K562 (cell line): Measurements from ENCODE around the gene GHDC. TPM values are rescaled to one million over a fixed set of nuclear protein-coding genes. Genes with fewer than 3 reads are reported as not detected.
A peak's percentile ranks its signal among the peaks of the same experiment; 100 is the strongest.

ENCODE experiments used
- CBX1 ChIP-seq: sonication (generic); IDR thresholded peaks from 2 replicates; pipeline ENCODE4 v1.6.1; 2016; ENCODE audit warnings: antibody characterized with exemption, low read depth, mild to moderate bottlenecking
- ELF4 ChIP-seq: fragments of 450-650 bp; formaldehyde crosslinking; IDR thresholded peaks from 2 replicates; pipeline ENCODE4 v1.4.0; 2022; ENCODE audit warnings: missing genetic modification characterization
- FOSL1 ChIP-seq: fragments of 200-800 bp; sonication (Bioruptor generic); conservative IDR thresholded peaks from 2 replicates; pipeline ENCODE4 v1.6.1; 2016; ENCODE audit warnings: missing genetic modification characterization, missing compliant biosample characterization
- MIER1 ChIP-seq: fragments of 450-650 bp; IDR thresholded peaks from 2 replicates; pipeline ENCODE4 v1.6.1; 2016; ENCODE audit warnings: antibody characterized with exemption, mild to moderate bottlenecking, low read depth
- MTF1 ChIP-seq: fragments of 250-450 bp; sonication (Bioruptor Pico); IDR thresholded peaks from 2 replicates; pipeline ENCODE4 v1.9.0; 2021; ENCODE audit warnings: moderate library complexity, mild to moderate bottlenecking, inconsistent platforms, borderline replicate concordance
- PHB2 ChIP-seq: fragments of 450-650 bp; IDR thresholded peaks from 2 replicates; pipeline ENCODE4 v1.6.1; 2017; ENCODE audit warnings: low read depth
- PHTF2 ChIP-seq: fragments of 250-450 bp; sonication (Bioruptor Pico); IDR thresholded peaks from 2 replicates; pipeline ENCODE4 v1.5.0; 2021; ENCODE audit warnings: mild to moderate bottlenecking
- RAD21 ChIP-seq, 2 experiments: fragments of 250-450 bp in 1 of 2; fragments of 450-650 bp in 1 of 2; sonication (Bioruptor Pico) in 1 of 2; formaldehyde crosslinking in 1 of 2; IDR thresholded peaks in 1 of 2; conservative IDR thresholded peaks in 1 of 2; 2 replicates each; pipeline versions ENCODE4 v1.4.0 to v1.8.0; 2020 to 2022; ENCODE audit warnings: mild to moderate bottlenecking in 2 of 2, moderate library complexity in 1 of 2
- RB1 ChIP-seq: fragments of 450-650 bp; IDR thresholded peaks from 2 replicates; pipeline ENCODE4 v1.6.1; 2017; ENCODE audit warnings: low read depth, mild to moderate bottlenecking
- SIN3B ChIP-seq: fragments of 450-650 bp; IDR thresholded peaks from 2 replicates; pipeline ENCODE4 v1.6.1; 2017; ENCODE audit warnings: low read depth, mild to moderate bottlenecking, moderate library complexity
- SREBF2 ChIP-seq: sonication (generic); formaldehyde crosslinking; IDR thresholded peaks from 2 replicates; pipeline ENCODE4 v1.4.0; 2020; ENCODE audit warnings: mild to moderate bottlenecking, missing genetic modification reagents
- ZC3H8 ChIP-seq: fragments of 450-650 bp; IDR thresholded peaks from 2 replicates; pipeline ENCODE4 v1.6.1; 2017
- ZNF311 ChIP-seq: fragments of 250-450 bp; sonication (Bioruptor Pico); IDR thresholded peaks from 2 replicates; pipeline ENCODE4 v1.4.0; 2020; ENCODE audit warnings: mild to moderate bottlenecking, moderate library complexity
- polyA plus RNA-seq, 8 experiments: library from polyadenylated mRNA; depleted of rRNA in 4 of 8; stranded (reverse) in 5 of 8; unstranded in 3 of 8; fragments of >200 nt; fragmentation: Nextera tagmentation in 2 of 8; fragmentation: Illumina TruSeq in 1 of 8; extraction: Ambion mirVana in 2 of 8; extraction: Trizol in 1 of 8; gene quantifications; 2 replicates each; pipeline versions ENCODE4 v1.2.1 to v1.2.3, GENCODE V29; 2011 to 2014; ENCODE audit warnings: inconsistent platforms in 1 of 8, missing spikeins in 1 of 8
- total RNA-seq, 7 experiments: library from RNA; depleted of rRNA in 6 of 7; stranded (reverse); fragments of >200 nt in 6 of 7; fragmentation: Illumina TruSeq in 2 of 7; extraction: Trizol in 2 of 7; gene quantifications; 2 replicates each; pipeline versions ENCODE4 v1.2.1 to v1.2.3, GENCODE V29; 2011 to 2021; ENCODE audit warnings: low replicate concordance in 1 of 7
- TF ChIP-seq, protein P1 (sequence below): fragments of 450-650 bp; IDR thresholded peaks from 2 replicates; pipeline ENCODE4 v1.6.1; 2016; ENCODE audit warnings: low read depth
- TF ChIP-seq, protein P2 (sequence below), 3 experiments: IDR thresholded peaks in 2 of 3; conservative IDR thresholded peaks in 1 of 3; 2 replicates each; pipeline ENCODE4 v1.5.1; 2011 to 2012; ENCODE audit warnings: low read length in 3 of 3, mild to moderate bottlenecking in 3 of 3, control low read depth in 2 of 3, improper control_type of control experiment in 1 of 3, inconsistent platforms in 1 of 3, low read depth in 1 of 3, mixed read lengths in 1 of 3, moderate library complexity in 1 of 3; ENCODE audit not compliant: insufficient read depth in 2 of 3
- TF ChIP-seq, protein P3 (sequence below): sonication (generic); formaldehyde crosslinking; IDR thresholded peaks from 2 replicates; pipeline ENCODE4 v1.8.0; 2022; ENCODE audit warnings: mild to moderate bottlenecking, missing genetic modification reagents

GHDC gene
- total and polyA plus RNA-seq, 9 of the 15 experiments (the other 6 are each of a cell fraction or from before 2014, with no cell fraction given): 0.65 to 23.2 (median 11.2) TPM

DNA sequence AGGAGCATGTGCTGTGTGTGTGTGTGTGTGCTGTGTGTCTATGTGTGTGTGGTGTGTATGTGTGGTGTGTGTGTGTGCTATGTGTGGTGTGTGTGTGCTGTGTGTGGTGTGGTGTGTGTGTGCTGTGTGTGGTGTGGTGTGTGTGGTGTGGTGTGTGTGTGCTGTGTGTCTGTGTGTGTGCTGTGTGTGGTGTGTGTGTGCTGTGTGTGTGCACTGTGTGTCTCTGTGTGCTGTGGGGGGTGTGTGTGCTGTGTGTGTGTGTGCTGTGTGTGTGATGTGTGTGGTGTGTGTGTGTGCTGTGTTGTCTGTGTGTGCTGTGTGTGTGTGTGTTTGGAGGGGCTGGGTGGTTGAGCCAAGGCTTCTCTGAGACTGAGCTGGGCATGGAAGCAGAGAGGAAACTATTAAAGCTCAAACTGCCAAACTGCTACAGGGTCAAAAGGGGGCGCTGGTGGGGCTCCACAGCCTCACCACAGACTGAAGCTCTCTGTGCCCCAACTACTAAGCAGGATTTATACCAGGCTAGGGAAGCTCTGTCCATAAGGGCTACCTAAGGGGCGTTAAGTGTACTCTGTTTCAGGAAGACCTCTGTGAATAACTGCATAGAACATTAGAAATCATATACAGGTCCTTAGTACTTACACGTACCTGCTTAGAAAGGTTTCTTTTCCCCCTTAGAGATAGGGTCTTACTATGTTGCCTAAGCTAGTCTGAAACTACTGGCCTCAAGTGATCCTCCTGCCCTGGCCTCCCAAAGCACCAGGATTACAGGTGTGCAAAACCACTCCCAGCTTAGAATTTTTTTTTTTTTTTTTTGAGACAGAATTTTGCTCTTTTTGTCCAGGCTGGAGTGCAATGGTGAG, 27.8 kb upstream of the GHDC start (continued):
- TF ChIP-seq, protein P1, sequence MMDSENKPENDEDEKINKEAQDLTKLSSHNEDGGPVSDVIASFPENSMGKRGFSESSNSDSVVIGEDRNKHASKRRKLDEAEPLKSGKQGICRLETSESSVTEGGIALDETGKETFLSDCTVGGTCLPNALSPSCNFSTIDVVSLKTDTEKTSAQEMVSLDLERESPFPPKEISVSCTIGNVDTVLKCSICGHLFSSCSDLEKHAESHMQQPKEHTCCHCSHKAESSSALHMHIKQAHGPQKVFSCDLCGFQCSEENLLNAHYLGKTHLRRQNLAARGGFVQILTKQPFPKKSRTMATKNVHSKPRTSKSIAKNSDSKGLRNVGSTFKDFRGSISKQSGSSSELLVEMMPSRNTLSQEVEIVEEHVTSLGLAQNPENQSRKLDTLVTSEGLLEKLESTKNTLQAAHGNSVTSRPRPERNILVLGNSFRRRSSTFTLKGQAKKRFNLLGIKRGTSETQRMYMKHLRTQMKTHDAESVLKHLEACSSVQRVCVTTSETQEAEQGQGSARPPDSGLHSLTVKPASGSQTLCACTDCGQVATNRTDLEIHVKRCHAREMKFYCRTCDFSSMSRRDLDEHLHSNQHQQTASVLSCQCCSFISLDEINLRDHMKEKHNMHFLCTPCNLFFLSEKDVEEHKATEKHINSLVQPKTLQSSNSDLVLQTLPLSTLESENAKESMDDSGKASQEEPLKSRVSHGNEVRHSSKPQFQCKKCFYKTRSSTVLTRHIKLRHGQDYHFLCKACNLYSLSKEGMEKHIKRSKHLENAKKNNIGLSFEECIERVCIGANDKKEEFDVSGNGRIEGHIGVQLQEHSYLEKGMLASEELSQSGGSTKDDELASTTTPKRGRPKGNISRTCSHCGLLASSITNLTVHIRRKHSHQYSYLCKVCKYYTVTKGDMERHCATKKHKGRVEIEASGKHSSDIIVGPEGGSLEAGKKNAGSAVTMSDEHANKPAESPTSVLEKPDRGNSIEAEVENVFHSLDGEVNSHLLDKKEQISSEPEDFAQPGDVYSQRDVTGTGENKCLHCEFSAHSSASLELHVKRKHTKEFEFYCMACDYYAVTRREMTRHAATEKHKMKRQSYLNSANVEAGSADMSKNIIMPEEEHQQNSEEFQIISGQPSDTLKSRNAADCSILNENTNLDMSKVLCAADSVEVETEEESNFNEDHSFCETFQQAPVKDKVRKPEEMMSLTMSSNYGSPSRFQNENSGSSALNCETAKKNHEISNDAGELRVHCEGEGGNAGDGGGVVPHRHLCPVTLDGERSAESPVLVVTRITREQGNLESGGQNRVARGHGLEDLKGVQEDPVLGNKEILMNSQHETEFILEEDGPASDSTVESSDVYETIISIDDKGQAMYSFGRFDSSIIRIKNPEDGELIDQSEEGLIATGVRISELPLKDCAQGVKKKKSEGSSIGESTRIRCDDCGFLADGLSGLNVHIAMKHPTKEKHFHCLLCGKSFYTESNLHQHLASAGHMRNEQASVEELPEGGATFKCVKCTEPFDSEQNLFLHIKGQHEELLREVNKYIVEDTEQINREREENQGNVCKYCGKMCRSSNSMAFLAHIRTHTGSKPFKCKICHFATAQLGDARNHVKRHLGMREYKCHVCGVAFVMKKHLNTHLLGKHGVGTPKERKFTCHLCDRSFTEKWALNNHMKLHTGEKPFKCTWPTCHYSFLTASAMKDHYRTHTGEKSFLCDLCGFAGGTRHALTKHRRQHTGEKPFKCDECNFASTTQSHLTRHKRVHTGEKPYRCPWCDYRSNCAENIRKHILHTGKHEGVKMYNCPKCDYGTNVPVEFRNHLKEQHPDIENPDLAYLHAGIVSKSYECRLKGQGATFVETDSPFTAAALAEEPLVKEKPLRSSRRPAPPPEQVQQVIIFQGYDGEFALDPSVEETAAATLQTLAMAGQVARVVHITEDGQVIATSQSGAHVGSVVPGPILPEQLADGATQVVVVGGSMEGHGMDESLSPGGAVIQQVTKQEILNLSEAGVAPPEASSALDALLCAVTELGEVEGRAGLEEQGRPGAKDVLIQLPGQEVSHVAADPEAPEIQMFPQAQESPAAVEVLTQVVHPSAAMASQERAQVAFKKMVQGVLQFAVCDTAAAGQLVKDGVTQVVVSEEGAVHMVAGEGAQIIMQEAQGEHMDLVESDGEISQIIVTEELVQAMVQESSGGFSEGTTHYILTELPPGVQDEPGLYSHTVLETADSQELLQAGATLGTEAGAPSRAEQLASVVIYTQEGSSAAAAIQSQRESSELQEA: 0 out of 2 replicates have a peak, but pooled peaks have one; percentile 30
- TF ChIP-seq SREBF2 (no peak), RAD21 (CRISPR knock-in tag; conservative IDR thresholded peaks at IDR 0.05 in 1 of 2, IDR thresholded peaks at IDR 0.05 in 1 of 2) (peak; percentile 63 to 75), ZNF311 (CRISPR knock-in tag) (no peak), PHB2 (peak; percentile 46; the same call in 1 of the 2 replicates), ZC3H8 (0 out of 2 replicates have a peak, but pooled peaks have one; percentile 54), PHTF2 (CRISPR knock-in tag) (no peak), ELF4 (CRISPR knock-in tag) (peak; percentile 96), RB1 (no peak), MIER1 (peak; percentile 55), FOSL1 (tag) (no peak), CBX1 (no peak), SIN3B (no peak), MTF1 (no peak)
- TF ChIP-seq, protein P2, sequence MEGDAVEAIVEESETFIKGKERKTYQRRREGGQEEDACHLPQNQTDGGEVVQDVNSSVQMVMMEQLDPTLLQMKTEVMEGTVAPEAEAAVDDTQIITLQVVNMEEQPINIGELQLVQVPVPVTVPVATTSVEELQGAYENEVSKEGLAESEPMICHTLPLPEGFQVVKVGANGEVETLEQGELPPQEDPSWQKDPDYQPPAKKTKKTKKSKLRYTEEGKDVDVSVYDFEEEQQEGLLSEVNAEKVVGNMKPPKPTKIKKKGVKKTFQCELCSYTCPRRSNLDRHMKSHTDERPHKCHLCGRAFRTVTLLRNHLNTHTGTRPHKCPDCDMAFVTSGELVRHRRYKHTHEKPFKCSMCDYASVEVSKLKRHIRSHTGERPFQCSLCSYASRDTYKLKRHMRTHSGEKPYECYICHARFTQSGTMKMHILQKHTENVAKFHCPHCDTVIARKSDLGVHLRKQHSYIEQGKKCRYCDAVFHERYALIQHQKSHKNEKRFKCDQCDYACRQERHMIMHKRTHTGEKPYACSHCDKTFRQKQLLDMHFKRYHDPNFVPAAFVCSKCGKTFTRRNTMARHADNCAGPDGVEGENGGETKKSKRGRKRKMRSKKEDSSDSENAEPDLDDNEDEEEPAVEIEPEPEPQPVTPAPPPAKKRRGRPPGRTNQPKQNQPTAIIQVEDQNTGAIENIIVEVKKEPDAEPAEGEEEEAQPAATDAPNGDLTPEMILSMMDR (IDR thresholded peaks at IDR 0.05 in 2 of 3, conservative IDR thresholded peaks at IDR 0.05 in 1 of 3; ENCODE audit: insufficient read depth in 2 of 3, low read depth in 1 of 3, low read length in 3 of 3): peak; percentile 76 to 89 (median 81)
- TF ChIP-seq, protein P3, sequence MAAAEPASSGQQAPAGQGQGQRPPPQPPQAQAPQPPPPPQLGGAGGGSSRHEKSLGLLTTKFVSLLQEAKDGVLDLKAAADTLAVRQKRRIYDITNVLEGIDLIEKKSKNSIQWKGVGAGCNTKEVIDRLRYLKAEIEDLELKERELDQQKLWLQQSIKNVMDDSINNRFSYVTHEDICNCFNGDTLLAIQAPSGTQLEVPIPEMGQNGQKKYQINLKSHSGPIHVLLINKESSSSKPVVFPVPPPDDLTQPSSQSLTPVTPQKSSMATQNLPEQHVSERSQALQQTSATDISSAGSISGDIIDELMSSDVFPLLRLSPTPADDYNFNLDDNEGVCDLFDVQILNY (CRISPR knock-in tag): no peak
